ENCODE results near the gene F12. TPM values are rescaled to one million over a fixed set of nuclear protein-coding genes. Genes with fewer than 3 reads are reported as not detected.
"Not testable (repeated sequence)": the region's sequence is repeated elsewhere in the genome, so short reads cannot be mapped to it uniquely, and the experiment has no call there.

The F12 gene
- polyA plus RNA-seq, 1 experiment: 0.35 TPM

GRCh38 chr5:177378884-177379883 lies 30.2 kb downstream of the F12 start:
- no peak for TF ChIP-seq CTCF (IDR thresholded peaks at IDR 0.05; ENCODE audit: low read depth, low read length)
- POLR2A ChIA-PET: interaction anchor here (0.7 to 1.7 kb wide), 9 partner anchors 8 to 118 kb away, joined by 3 to 6 read pairs (median 5); partner anchors contain the start of genes LMAN2 and PDLIM7
- Histone ChIP-seq H3K4me3 (ENCODE audit: low read depth, low read length) (no peak overlapping the region), H3K27ac (ENCODE audit: low read depth, low read length) (peak overlapping the region; percentile 81), H3K27me3 (ENCODE audit: control insufficient read depth, insufficient read depth, low read length) (peaks cover 12% of the 10 kb centered on the region), H3K9me3 (ENCODE audit: control insufficient read depth, insufficient read depth, low read length) (no peaks in the 10 kb centered on the region)
- peak; percentile 82 for DNase-seq (ENCODE audit: low read depth, low spot score)
- CTCF ChIA-PET: interaction anchor here (0.6 to 5.9 kb wide), 11 partner anchors 8 to 661 kb away, joined by 3 to 57 read pairs (median 5); no protein-coding TSS in a partner anchor

- POLR2A ChIA-PET: interaction anchor here (0.5 to 1.7 kb wide), 4 partner anchors 7 to 37 kb away, joined by 3 to 6 read pairs (median 4); partner anchors contain the start of gene LMAN2
- H3K9me3 ChIP-seq (ENCODE audit: control insufficient read depth, insufficient read depth, low read length): no peaks in the 10 kb centered on the region
- H3K27ac ChIP-seq (ENCODE audit: low read depth, low read length): no peak overlapping the region
- CTCF ChIA-PET: interaction anchor here (0.9 to 5.9 kb wide), 8 partner anchors 7 to 265 kb away, joined by 3 to 57 read pairs (median 7); no protein-coding TSS in a partner anchor
- H3K27me3 ChIP-seq (ENCODE audit: control insufficient read depth, insufficient read depth, low read length): peaks cover 7% of the 10 kb centered on the region
- DNase-seq (ENCODE audit: low read depth, low spot score): no peak
- H3K4me3 ChIP-seq (ENCODE audit: low read depth, low read length): no peak overlapping the region
- no peak for TF ChIP-seq CTCF (IDR thresholded peaks at IDR 0.05; ENCODE audit: low read depth, low read length)
Observed at GRCh38 chr5:177377851-177378776, 31.2 kb downstream of the F12 start.

GRCh38 chr5:177376107-177376506 lies 33.3 kb downstream of the F12 start:
- Histone ChIP-seq H3K27me3 (ENCODE audit: control insufficient read depth, insufficient read depth, low read length) (no peaks in the 10 kb centered on the region), H3K27ac (ENCODE audit: low read depth, low read length) (no peak overlapping the region), H3K9me3 (ENCODE audit: control insufficient read depth, insufficient read depth, low read length) (no peaks in the 10 kb centered on the region), H3K4me3 (ENCODE audit: low read depth, low read length) (no peak overlapping the region)
- CTCF ChIA-PET: interaction anchor here (1.1 to 5.9 kb wide), 2 partner anchors 14 to 15 kb away, joined by 7 to 57 read pairs; no protein-coding TSS in a partner anchor
- POLR2A ChIA-PET: no interaction called here
- no peak for DNase-seq (ENCODE audit: low read depth, low spot score)
- TF ChIP-seq CTCF (IDR thresholded peaks at IDR 0.05; ENCODE audit: low read depth, low read length): no peak

- H3K27ac ChIP-seq (ENCODE audit: low read depth, low read length); H3K9me3 ChIP-seq (ENCODE audit: control insufficient read depth, insufficient read depth, low read length); DNase-seq (ENCODE audit: low read depth, low spot score); H3K4me3 ChIP-seq (ENCODE audit: low read depth, low read length); H3K27me3 ChIP-seq (ENCODE audit: control insufficient read depth, insufficient read depth, low read length): not testable (repeated sequence)
- CTCF ChIA-PET: interaction anchor here (1.1 kb wide), 1 partner anchor 15 kb away, joined by 7 read pairs; no protein-coding TSS in a partner anchor
- POLR2A ChIA-PET: interaction anchor here (1.0 kb wide), 1 partner anchor 9 kb away, joined by 3 read pairs; no protein-coding TSS in a partner anchor
Observed at GRCh38 chr5:177375516-177375915, 33.8 kb downstream of the F12 start.

- Histone ChIP-seq H3K9me3 (ENCODE audit: control insufficient read depth, insufficient read depth, low read length) (no peaks in the 10 kb centered on the region), H3K27ac (ENCODE audit: low read depth, low read length) (no peak overlapping the region), H3K27me3 (ENCODE audit: control insufficient read depth, insufficient read depth, low read length) (no peaks in the 10 kb centered on the region), H3K4me3 (ENCODE audit: low read depth, low read length) (no peak overlapping the region)
- CTCF ChIA-PET: interaction anchor here (5.6 kb wide), 1 partner anchor 15 kb away, joined by 61 read pairs; no protein-coding TSS in a partner anchor
- DNase-seq (ENCODE audit: low read depth, low spot score): no peak
- no peak for TF ChIP-seq CTCF (IDR thresholded peaks at IDR 0.05; ENCODE audit: low read depth, low read length)
- POLR2A ChIA-PET: no interaction called here
Observed at GRCh38 chr5:177374211-177374610, 35.2 kb downstream of the F12 start.

Data from AG04450 (cell line).